Measurements from ENCODE around the gene MSI2. TPM values are rescaled to one million over a fixed set of nuclear protein-coding genes. Genes with fewer than 3 reads are reported as not detected.

MSI2 gene
- total and polyA plus RNA-seq, 9 of the 15 experiments (the other 6 are each of a cell fraction or from before 2014, with no cell fraction given) = 4.6 to 61.8 (median 42.4) TPM

DNA sequence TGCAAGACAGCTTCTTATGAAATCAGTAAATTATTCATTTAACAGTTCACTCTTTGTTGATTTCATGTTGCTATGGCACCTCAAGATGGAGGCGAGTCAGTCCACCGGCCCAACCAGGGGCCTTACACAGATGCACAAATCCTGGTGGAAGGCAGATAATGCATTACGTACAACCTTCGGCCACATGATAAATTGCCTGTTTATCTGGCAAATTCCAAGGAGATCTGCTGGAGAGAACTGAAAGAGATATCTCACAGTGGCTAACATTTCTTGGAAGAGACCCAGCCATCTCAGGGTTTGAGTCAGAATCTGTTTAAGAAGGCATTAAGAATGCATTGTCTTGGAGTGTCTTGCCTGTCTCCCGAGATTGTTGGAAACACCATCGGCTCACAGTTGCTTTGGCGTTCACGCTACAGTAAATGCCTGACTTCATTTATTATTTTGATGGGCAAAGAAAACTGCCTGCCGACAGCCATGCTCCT is 225.6 kb downstream of the MSI2 start (continued):
- TF ChIP-seq, protein P1, sequence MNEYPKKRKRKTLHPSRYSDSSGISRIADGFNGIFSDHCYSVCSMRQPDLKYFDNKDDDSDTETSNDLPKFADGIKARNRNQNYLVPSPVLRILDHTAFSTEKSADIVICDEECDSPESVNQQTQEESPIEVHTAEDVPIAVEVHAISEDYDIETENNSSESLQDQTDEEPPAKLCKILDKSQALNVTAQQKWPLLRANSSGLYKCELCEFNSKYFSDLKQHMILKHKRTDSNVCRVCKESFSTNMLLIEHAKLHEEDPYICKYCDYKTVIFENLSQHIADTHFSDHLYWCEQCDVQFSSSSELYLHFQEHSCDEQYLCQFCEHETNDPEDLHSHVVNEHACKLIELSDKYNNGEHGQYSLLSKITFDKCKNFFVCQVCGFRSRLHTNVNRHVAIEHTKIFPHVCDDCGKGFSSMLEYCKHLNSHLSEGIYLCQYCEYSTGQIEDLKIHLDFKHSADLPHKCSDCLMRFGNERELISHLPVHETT (CRISPR knock-in tag; conservative IDR thresholded peaks at IDR 0.05 in 1 of 2, IDR thresholded peaks at IDR 0.05 in 1 of 2) = peak in 1 of 2 experiments; percentile 52; a peak in 1 of 4 replicates
- TF ChIP-seq NCOR1 (IDR thresholded peaks at IDR 0.05) (peak; percentile 82), STAT5A (IDR thresholded peaks at IDR 0.05; ENCODE audit: borderline replicate concordance, low read length) (peak; percentile 82), CBFA2T2 (conservative IDR thresholded peaks at IDR 0.05) (peak; percentile 91), HDAC2 (IDR thresholded peaks at IDR 0.05) (peak; percentile 62; the same call in 1 of the 2 replicates), SMARCC2 (IDR thresholded peaks at IDR 0.05; ENCODE audit: low read depth) (0 out of 2 replicates have a peak, but pooled peaks have one; percentile 28), FOXJ2 (tag; IDR thresholded peaks at IDR 0.05) (peak; percentile 99), ZNF766 (CRISPR knock-in tag; conservative IDR thresholded peaks at IDR 0.05) (peak; percentile 77), YY1 (IDR thresholded peaks at IDR 0.05; ENCODE audit: borderline replicate concordance in 1 of 3, control insufficient read depth in 1 of 3, extremely low read depth in 1 of 3, insufficient read depth in 3 of 3, insufficient read length in 1 of 3, insufficient replicate concordance in 2 of 3, low read depth in 1 of 3, low read length in 2 of 3) (peak in 2 of 3 experiments; percentile 47 to 78), CEBPG (CRISPR knock-in tag; IDR thresholded peaks at IDR 0.05) (no peak), CEBPG (tag; conservative IDR thresholded peaks at IDR 0.05 in 1 of 2, IDR thresholded peaks at IDR 0.05 in 1 of 2) (peak in 1 of 2 experiments; percentile 61; a peak in 2 of 4 replicates), RFX1 (IDR thresholded peaks at IDR 0.05) (peak; percentile 90), TEAD1 (CRISPR knock-in tag; IDR thresholded peaks at IDR 0.05) (peak; percentile 83 to 90; a peak in 3 of 4 replicates), KHSRP (IDR thresholded peaks at IDR 0.05) (no peak), SOX6 (IDR thresholded peaks at IDR 0.05) (peak; percentile 88), ELF4 (CRISPR knock-in tag; IDR thresholded peaks at IDR 0.05) (no peak), CREM (IDR thresholded peaks at IDR 0.05; ENCODE audit: low read depth) (peak; percentile 73)
- TF ChIP-seq, protein P2, sequence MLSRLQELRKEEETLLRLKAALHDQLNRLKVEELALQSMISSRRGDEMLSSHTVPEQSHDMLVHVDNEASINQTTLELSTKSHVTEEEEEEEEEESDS (CRISPR knock-in tag; IDR thresholded peaks at IDR 0.05) = no peak
- TF ChIP-seq, protein P3, sequence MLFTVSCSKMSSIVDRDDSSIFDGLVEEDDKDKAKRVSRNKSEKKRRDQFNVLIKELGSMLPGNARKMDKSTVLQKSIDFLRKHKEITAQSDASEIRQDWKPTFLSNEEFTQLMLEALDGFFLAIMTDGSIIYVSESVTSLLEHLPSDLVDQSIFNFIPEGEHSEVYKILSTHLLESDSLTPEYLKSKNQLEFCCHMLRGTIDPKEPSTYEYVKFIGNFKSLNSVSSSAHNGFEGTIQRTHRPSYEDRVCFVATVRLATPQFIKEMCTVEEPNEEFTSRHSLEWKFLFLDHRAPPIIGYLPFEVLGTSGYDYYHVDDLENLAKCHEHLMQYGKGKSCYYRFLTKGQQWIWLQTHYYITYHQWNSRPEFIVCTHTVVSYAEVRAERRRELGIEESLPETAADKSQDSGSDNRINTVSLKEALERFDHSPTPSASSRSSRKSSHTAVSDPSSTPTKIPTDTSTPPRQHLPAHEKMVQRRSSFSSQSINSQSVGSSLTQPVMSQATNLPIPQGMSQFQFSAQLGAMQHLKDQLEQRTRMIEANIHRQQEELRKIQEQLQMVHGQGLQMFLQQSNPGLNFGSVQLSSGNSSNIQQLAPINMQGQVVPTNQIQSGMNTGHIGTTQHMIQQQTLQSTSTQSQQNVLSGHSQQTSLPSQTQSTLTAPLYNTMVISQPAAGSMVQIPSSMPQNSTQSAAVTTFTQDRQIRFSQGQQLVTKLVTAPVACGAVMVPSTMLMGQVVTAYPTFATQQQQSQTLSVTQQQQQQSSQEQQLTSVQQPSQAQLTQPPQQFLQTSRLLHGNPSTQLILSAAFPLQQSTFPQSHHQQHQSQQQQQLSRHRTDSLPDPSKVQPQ (CRISPR knock-in tag; IDR thresholded peaks at IDR 0.05; ENCODE audit: borderline replicate concordance) = no peak
- TF ChIP-seq, protein P4, sequence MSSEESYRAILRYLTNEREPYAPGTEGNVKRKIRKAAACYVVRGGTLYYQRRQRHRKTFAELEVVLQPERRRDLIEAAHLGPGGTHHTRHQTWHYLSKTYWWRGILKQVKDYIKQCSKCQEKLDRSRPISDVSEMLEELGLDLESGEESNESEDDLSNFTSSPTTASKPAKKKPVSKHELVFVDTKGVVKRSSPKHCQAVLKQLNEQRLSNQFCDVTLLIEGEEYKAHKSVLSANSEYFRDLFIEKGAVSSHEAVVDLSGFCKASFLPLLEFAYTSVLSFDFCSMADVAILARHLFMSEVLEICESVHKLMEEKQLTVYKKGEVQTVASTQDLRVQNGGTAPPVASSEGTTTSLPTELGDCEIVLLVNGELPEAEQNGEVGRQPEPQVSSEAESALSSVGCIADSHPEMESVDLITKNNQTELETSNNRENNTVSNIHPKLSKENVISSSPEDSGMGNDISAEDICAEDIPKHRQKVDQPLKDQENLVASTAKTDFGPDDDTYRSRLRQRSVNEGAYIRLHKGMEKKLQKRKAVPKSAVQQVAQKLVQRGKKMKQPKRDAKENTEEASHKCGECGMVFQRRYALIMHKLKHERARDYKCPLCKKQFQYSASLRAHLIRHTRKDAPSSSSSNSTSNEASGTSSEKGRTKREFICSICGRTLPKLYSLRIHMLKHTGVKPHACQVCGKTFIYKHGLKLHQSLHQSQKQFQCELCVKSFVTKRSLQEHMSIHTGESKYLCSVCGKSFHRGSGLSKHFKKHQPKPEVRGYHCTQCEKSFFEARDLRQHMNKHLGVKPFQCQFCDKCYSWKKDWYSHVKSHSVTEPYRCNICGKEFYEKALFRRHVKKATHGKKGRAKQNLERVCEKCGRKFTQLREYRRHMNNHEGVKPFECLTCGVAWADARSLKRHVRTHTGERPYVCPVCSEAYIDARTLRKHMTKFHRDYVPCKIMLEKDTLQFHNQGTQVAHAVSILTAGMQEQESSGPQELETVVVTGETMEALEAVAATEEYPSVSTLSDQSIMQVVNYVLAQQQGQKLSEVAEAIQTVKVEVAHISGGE (CRISPR knock-in tag; IDR thresholded peaks at IDR 0.05) = peak in 1 of 3 experiments; percentile 60; a peak in 1 of 6 replicates

Measured in K562 (cell line).